ENCODE measurements around the gene YARS1. TPM values are rescaled to one million over a fixed set of nuclear protein-coding genes. Genes with fewer than 3 reads are reported as not detected.

YARS1 gene
- total and polyA plus RNA-seq, 2 experiments from 2014 or later, result 134 to 182 TPM

GRCh38 chr1:32828341-32828740 is 11.2 kb upstream of the YARS1 start:
- peaks cover 76% of the 10 kb centered on the region for H3K36me3 Mint-ChIP-seq (ENCODE audit: low read depth)
- H2AFZ ChIP-seq, result no peak overlapping the region
- no peaks in the 10 kb centered on the region for H3K27me3 Mint-ChIP-seq (ENCODE audit: insufficient read depth, low read depth, poor library complexity)
- H3K27ac Mint-ChIP-seq, result no peak overlapping the region
- no peaks in the 10 kb centered on the region for H3K4me1 ChIP-seq (ENCODE audit: insufficient read depth)
- no peak overlapping the region for H3K4me3 ChIP-seq
- no peaks in the 10 kb centered on the region for H3K9me2 ChIP-seq (ENCODE audit: insufficient read depth)
- peaks cover 51% of the 10 kb centered on the region for H3K36me3 ChIP-seq (ENCODE audit: insufficient read depth)
- H4K20me1 ChIP-seq (replicated peaks; ENCODE audit: insufficient read depth), result peaks cover 10% of the 10 kb centered on the region; the same call in 1 of the 2 replicates
- H3K4me3 Mint-ChIP-seq, result no peak overlapping the region
- no peak overlapping the region for H3K27ac ChIP-seq (ENCODE audit: low read depth)
- H3F3A ChIP-seq (replicated peaks; ENCODE audit: low read depth), result peaks cover 9% of the 10 kb centered on the region; the same call in 1 of the 2 replicates
- no peaks in the 10 kb centered on the region for H3K9me3 Mint-ChIP-seq
- TF ChIP-seq CTCF (conservative IDR thresholded peaks at IDR 0.05; ENCODE audit: low read depth in 2 of 2) (peak in 1 of 2 experiments; percentile 22; a peak in 1 of 4 replicates), EZH2 (IDR thresholded peaks at IDR 0.05; ENCODE audit: low read depth, unreplicated experiment) (no peak)
- ATAC-seq (no peak), DNase-seq (ENCODE audit: low spot score) (peak; percentile 23)
- no peaks in the 10 kb centered on the region for H3K4me1 Mint-ChIP-seq
- peaks cover 9% of the 10 kb centered on the region for H3K79me2 ChIP-seq (replicated peaks; ENCODE audit: insufficient read depth)
- no peak overlapping the region for H3K4me2 ChIP-seq
- H3K27me3 ChIP-seq (ENCODE audit: insufficient read depth), result no peaks in the 10 kb centered on the region

- Mint-ChIP-seq H3K36me3 (ENCODE audit: low read depth) (peaks cover 66% of the 10 kb centered on the region), H3K27me3 (ENCODE audit: insufficient read depth, low read depth, poor library complexity) (no peaks in the 10 kb centered on the region)
- TF ChIP-seq POLR2AphosphoS5 (IDR thresholded peaks at IDR 0.05; ENCODE audit: low read depth) (no peak), EZH2phosphoT487 (IDR thresholded peaks at IDR 0.05; ENCODE audit: unreplicated experiment) (no peak), ZNF462 (CRISPR knock-in tag; IDR thresholded peaks at IDR 0.05) (no peak), NANOG (IDR thresholded peaks at IDR 0.05; ENCODE audit: borderline replicate concordance) (no peak), CTCF (conservative IDR thresholded peaks at IDR 0.05; ENCODE audit: low read depth in 2 of 2) (no peak), EZH2 (IDR thresholded peaks at IDR 0.05; ENCODE audit: low read depth, unreplicated experiment) (no peak), REST (IDR thresholded peaks at IDR 0.05; ENCODE audit: unreplicated experiment) (no peak)
Observed at GRCh38 chr1:32825181-32825580, 8.0 kb upstream of the YARS1 start.

More at GRCh38 chr1:32825181-32825580, 8.0 kb upstream of the YARS1 start:
- H3K4me3 Mint-ChIP-seq, result no peak overlapping the region
- no peaks in the 10 kb centered on the region for H3K4me1 Mint-ChIP-seq
- no peak for ATAC-seq
- H3K27me3 ChIP-seq (ENCODE audit: insufficient read depth), result no peaks in the 10 kb centered on the region
- no peak overlapping the region for H3K4me2 ChIP-seq
- H3K79me2 ChIP-seq (replicated peaks; ENCODE audit: insufficient read depth), result peaks cover 39% of the 10 kb centered on the region
- no peaks in the 10 kb centered on the region for H3K9me2 ChIP-seq (ENCODE audit: insufficient read depth)
- no peak overlapping the region for H2AFZ ChIP-seq
- peaks cover 41% of the 10 kb centered on the region for H3K36me3 ChIP-seq (ENCODE audit: insufficient read depth)
- H3K27ac Mint-ChIP-seq, result no peak overlapping the region
- peaks cover 9% of the 10 kb centered on the region; the same call in 1 of the 2 replicates for H3F3A ChIP-seq (replicated peaks; ENCODE audit: low read depth)
- no peak overlapping the region for H3K4me3 ChIP-seq
- H3K9me3 Mint-ChIP-seq, result no peaks in the 10 kb centered on the region; the same call in 2 of the 3 replicates
- peaks cover 14% of the 10 kb centered on the region; the same call in 1 of the 2 replicates for H4K20me1 ChIP-seq (replicated peaks; ENCODE audit: insufficient read depth)
- no peak for DNase-seq (ENCODE audit: low spot score)
- H3K27ac ChIP-seq (ENCODE audit: low read depth), result no peak overlapping the region
- no peaks in the 10 kb centered on the region for H3K4me1 ChIP-seq (ENCODE audit: insufficient read depth)
